CD14-positive monocyte (primary cell): Measurements from ENCODE around the gene AQP2. TPM values are rescaled to one million over a fixed set of nuclear protein-coding genes. Genes with fewer than 3 reads are reported as not detected.
A peak's percentile ranks its signal among the peaks of the same experiment; 100 is the strongest.

ENCODE experiments used
- DNase-seq, 3 donors: peaks; one replicate each; pipeline ENCODE4 v3.0.0-alpha.2; 2011 to 2022
- H2AFZ ChIP-seq: 2 replicates; pipeline ENCODE4 v1.6.0; 2012; ENCODE audit warnings: mild to moderate bottlenecking, low read depth, low read length, inconsistent platforms; ENCODE audit not compliant: insufficient read depth, poor library complexity, severe bottlenecking
- H3K27ac ChIP-seq, 2 donors: 1 replicate in 1 of 2; 2 replicates in 1 of 2; pipeline ENCODE4 v1.5.1; 2012 to 2013; ENCODE audit warnings: low read length in 2 of 2, control low read depth in 1 of 2, inconsistent platforms in 1 of 2, low read depth in 1 of 2, mild to moderate bottlenecking in 1 of 2
- H3K27me3 ChIP-seq, 2 donors: one replicate each; pipeline versions ENCODE4 v1.6.0 to v1.6.1; 2011 to 2013; ENCODE audit warnings: low read length in 2 of 2; ENCODE audit not compliant: control insufficient read depth in 2 of 2, insufficient read depth in 2 of 2
- H3K36me3 ChIP-seq, 2 donors: replicated peaks in 1 of 2; 1 replicate in 1 of 2; 2 replicates in 1 of 2; pipeline versions ENCODE4 v1.5.1 to v1.6.1; 2012 to 2013; ENCODE audit warnings: low read length in 2 of 2, control low read depth in 1 of 2, inconsistent platforms in 1 of 2, mild to moderate bottlenecking in 1 of 2; ENCODE audit not compliant: insufficient read depth in 2 of 2, control insufficient read depth in 1 of 2
- H3K4me1 ChIP-seq, 2 donors: 1 replicate in 1 of 2; 2 replicates in 1 of 2; pipeline versions ENCODE4 v1.5.1 to v1.6.1; 2012 to 2013; ENCODE audit warnings: low read length in 2 of 2, control low read depth in 1 of 2, inconsistent platforms in 1 of 2, mild to moderate bottlenecking in 1 of 2, moderate library complexity in 1 of 2; ENCODE audit not compliant: insufficient read depth in 2 of 2, control insufficient read depth in 1 of 2
- H3K4me2 ChIP-seq: replicated peaks from 2 replicates; pipeline ENCODE3; 2012; ENCODE audit warnings: low read length, moderate library complexity, mild to moderate bottlenecking; ENCODE audit not compliant: poor library complexity, severe bottlenecking; ENCODE audit errors: extremely low read depth
- H3K4me3 ChIP-seq, 3 experiments: fragments of 200-600 bp in 1 of 3; sonication (generic) in 1 of 3; replicated peaks in 1 of 3; 1 replicate in 2 of 3; 2 replicates in 1 of 3; pipeline ENCODE4 v1.5.1; 2011 to 2013; ENCODE audit warnings: low read length in 3 of 3, mild to moderate bottlenecking in 3 of 3, control low read depth in 2 of 3, low read depth in 2 of 3, inconsistent platforms in 1 of 3, moderate library complexity in 1 of 3
- H3K79me2 ChIP-seq: 2 replicates; pipeline ENCODE4 v1.6.0; 2012; ENCODE audit warnings: mild to moderate bottlenecking, control low read depth, inconsistent platforms, low read length, moderate library complexity; ENCODE audit not compliant: insufficient read depth
- H3K9ac ChIP-seq: 2 replicates; pipeline ENCODE4 v1.6.0; 2017; ENCODE audit warnings: low read length, mild to moderate bottlenecking; ENCODE audit not compliant: insufficient read depth, poor library complexity, severe bottlenecking
- H3K9me3 ChIP-seq, 2 donors: replicated peaks in 1 of 2; 1 replicate in 1 of 2; 2 replicates in 1 of 2; pipeline versions ENCODE4 v1.5.1 to v1.6.1; 2012 to 2013; ENCODE audit warnings: low read length in 2 of 2, control low read depth in 1 of 2; ENCODE audit not compliant: control insufficient read depth in 1 of 2, insufficient read depth in 1 of 2
- H4K20me1 ChIP-seq: 2 replicates; pipeline ENCODE4 v1.6.0; 2012; ENCODE audit warnings: mild to moderate bottlenecking, low read length, control low read depth, moderate library complexity; ENCODE audit not compliant: insufficient read depth
- H3K27ac Mint-ChIP-seq, 7 donors: one replicate each; pipeline ENCODE4 v1.8.0; 2020; ENCODE audit warnings: mild to moderate bottlenecking in 7 of 7, mixed read lengths in 7 of 7, moderate library complexity in 6 of 7, inconsistent platforms in 2 of 7
- H3K27me3 Mint-ChIP-seq, 3 donors: one replicate each; pipeline ENCODE4 v1.8.0; 2021 to 2022; ENCODE audit warnings: low read depth in 3 of 3, mild to moderate bottlenecking in 3 of 3, mixed read lengths in 3 of 3, moderate library complexity in 3 of 3, inconsistent platforms in 1 of 3
- H3K36me3 Mint-ChIP-seq, 2 donors: one replicate each; pipeline ENCODE4 v1.8.0; 2020; ENCODE audit warnings: mixed read lengths in 2 of 2, inconsistent platforms in 1 of 2, mild to moderate bottlenecking in 1 of 2
- H3K4me1 Mint-ChIP-seq: one replicate; pipeline ENCODE4 v1.8.0; 2020; ENCODE audit warnings: mild to moderate bottlenecking, mixed read lengths
- H3K4me3 Mint-ChIP-seq, 2 donors: one replicate each; pipeline ENCODE4 v1.8.0; 2020; ENCODE audit warnings: mild to moderate bottlenecking in 2 of 2, mixed read lengths in 2 of 2, moderate library complexity in 1 of 2
- H3K9me3 Mint-ChIP-seq, 7 donors: one replicate each; pipeline ENCODE4 v1.8.0; 2020 to 2022; ENCODE audit warnings: mixed read lengths in 7 of 7, mild to moderate bottlenecking in 6 of 7, moderate library complexity in 6 of 7, inconsistent platforms in 2 of 7
- WGBS: methylation state at CpG from one replicate; pipeline ENCODE4 v1.1.5; 2013; ENCODE audit warnings: missing lambda C conversion rate; ENCODE audit not compliant: insufficient coverage; 5-methylcytosine and 5-hydroxymethylcytosine counted together
- intact Hi-C, 2 donors: fragments of 100-400 bp; cut with micrococcal nuclease; formaldehyde crosslinking; loops; one replicate each; pipeline versions ENCODE4 v1.15.0 to v1.15.1; 2023
- polyA plus RNA-seq, 3 donors: library from polyadenylated mRNA; depleted of rRNA in 1 of 3; unstranded in 2 of 3; stranded (reverse) in 1 of 3; fragments of 300-500 nt in 2 of 3; fragments of >200 nt in 1 of 3; fragmentation: Illumina TruSeq in 2 of 3; gene quantifications; 1 replicate in 2 of 3; 2 replicates in 1 of 3; pipeline ENCODE4 v1.2.3, GENCODE V29; 2012 to 2021
- TF ChIP-seq, protein P1 (sequence below): fragments of 200-600 bp; IDR thresholded peaks from one replicate; pipeline ENCODE4 v1.8.0; 2022; ENCODE audit warnings: antibody characterized with exemption, mild to moderate bottlenecking

Gene AQP2
- polyA plus RNA-seq, 3 donors, result not detected

GRCh38 chr12:49909826-49910225 is 40.7 kb upstream of the AQP2 start:
- H3K9ac ChIP-seq, result no peak overlapping the region
- H3K27ac ChIP-seq, result no peak overlapping the region
- no peaks in the 10 kb centered on the region for H3K9me3 ChIP-seq
- 83% methylated on average over 10 of the region's 16 CpGs for WGBS
- no peak overlapping the region for H3K4me3 ChIP-seq
- DNase-seq, result no peak
- no peak overlapping the region for H3K27ac Mint-ChIP-seq
- no peaks in the 10 kb centered on the region for H3K79me2 ChIP-seq
- H3K4me2 ChIP-seq, result no peak overlapping the region
- H3K9me3 Mint-ChIP-seq, result peaks cover 0 to 4% (median 1%) of the 10 kb centered on the region in 7 donors
- no peaks in the 10 kb centered on the region for H4K20me1 ChIP-seq
- TF ChIP-seq, protein P1, sequence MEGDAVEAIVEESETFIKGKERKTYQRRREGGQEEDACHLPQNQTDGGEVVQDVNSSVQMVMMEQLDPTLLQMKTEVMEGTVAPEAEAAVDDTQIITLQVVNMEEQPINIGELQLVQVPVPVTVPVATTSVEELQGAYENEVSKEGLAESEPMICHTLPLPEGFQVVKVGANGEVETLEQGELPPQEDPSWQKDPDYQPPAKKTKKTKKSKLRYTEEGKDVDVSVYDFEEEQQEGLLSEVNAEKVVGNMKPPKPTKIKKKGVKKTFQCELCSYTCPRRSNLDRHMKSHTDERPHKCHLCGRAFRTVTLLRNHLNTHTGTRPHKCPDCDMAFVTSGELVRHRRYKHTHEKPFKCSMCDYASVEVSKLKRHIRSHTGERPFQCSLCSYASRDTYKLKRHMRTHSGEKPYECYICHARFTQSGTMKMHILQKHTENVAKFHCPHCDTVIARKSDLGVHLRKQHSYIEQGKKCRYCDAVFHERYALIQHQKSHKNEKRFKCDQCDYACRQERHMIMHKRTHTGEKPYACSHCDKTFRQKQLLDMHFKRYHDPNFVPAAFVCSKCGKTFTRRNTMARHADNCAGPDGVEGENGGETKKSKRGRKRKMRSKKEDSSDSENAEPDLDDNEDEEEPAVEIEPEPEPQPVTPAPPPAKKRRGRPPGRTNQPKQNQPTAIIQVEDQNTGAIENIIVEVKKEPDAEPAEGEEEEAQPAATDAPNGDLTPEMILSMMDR, result no peak
- no peak overlapping the region for H3K4me3 Mint-ChIP-seq
- H3K27me3 Mint-ChIP-seq, result peaks cover 25 to 29% (median 27%) of the 10 kb centered on the region in 3 donors
- no peaks in the 10 kb centered on the region for H3K36me3 ChIP-seq
- H2AFZ ChIP-seq, result no peak overlapping the region
- intact Hi-C loops, result no loop called here
- H3K4me1 Mint-ChIP-seq, result peaks cover 2% of the 10 kb centered on the region
- no peaks in the 10 kb centered on the region for H3K36me3 Mint-ChIP-seq
- peaks cover under 1 to 11% of the 10 kb centered on the region in 2 donors for H3K27me3 ChIP-seq
- H3K4me1 ChIP-seq, result no peaks in the 10 kb centered on the region

GRCh38 chr12:49910331-49911212 is 40.0 kb upstream of the AQP2 start:
- WGBS, result 96% methylated on average over 11 of the region's 15 CpGs
- Histone ChIP-seq H3K9me3 (no peaks in the 10 kb centered on the region), H2AFZ (no peak overlapping the region)

More at GRCh38 chr12:49910331-49911212, 40.0 kb upstream of the AQP2 start:
- no peak overlapping the region for H3K27ac ChIP-seq
- peak overlapping the region in 1 of 7 donors; percentile 42 for H3K27ac Mint-ChIP-seq
- H3K27me3 Mint-ChIP-seq, result peaks cover 21 to 22% (median 21%) of the 10 kb centered on the region in 3 donors
- H3K36me3 Mint-ChIP-seq, result no peaks in the 10 kb centered on the region
- intact Hi-C loops, result no loop called here
- H3K4me1 Mint-ChIP-seq, result peaks cover 2% of the 10 kb centered on the region
- H3K9ac ChIP-seq, result no peak overlapping the region
- peaks cover 0 to 6% of the 10 kb centered on the region in 2 donors for H3K27me3 ChIP-seq
- no peaks in the 10 kb centered on the region for H3K36me3 ChIP-seq
- no peaks in the 10 kb centered on the region for H3K79me2 ChIP-seq
- H3K4me2 ChIP-seq, result no peak overlapping the region
- no peak for DNase-seq
- H3K4me1 ChIP-seq, result no peaks in the 10 kb centered on the region
- H3K4me3 Mint-ChIP-seq, result no peak overlapping the region
- no peaks in the 10 kb centered on the region for H4K20me1 ChIP-seq
- H3K9me3 Mint-ChIP-seq, result peaks cover 0 to 2% (median under 1%) of the 10 kb centered on the region in 7 donors
- H3K4me3 ChIP-seq, result no peak overlapping the region
- TF ChIP-seq, protein P1, result no peak
